ENCODE measurements around the gene RAB25. TPM values are rescaled to one million over a fixed set of nuclear protein-coding genes. Genes with fewer than 3 reads are reported as not detected.

The RAB25 gene
- 52.1 TPM for total RNA-seq

GRCh38 chr1:156060937-156061636 is at the start of gene RAB25:
TSS of gene RAB25 (plus strand) at chr1:156061160. CDS start at chr1:156061401, 241 bp downstream.
- Histone ChIP-seq H3K4me1 (peaks cover 8% of the 10 kb centered on the region), H3K36me3 (peaks cover 0 to 6% of the 10 kb centered on the region in 2 donors), H3K27ac (peak within 1 kb of the TSS; percentile 67), H3K4me3 (peak within 1 kb of the TSS in 1 of 2 donors; percentile 35), H3K27me3 (no peaks in the 10 kb centered on the region), H3K9me3 (no peaks in the 10 kb centered on the region)
- intact Hi-C loops (cut with DNase I) = no loop called here
- DNase-seq (ENCODE audit: extremely low spot score in 2 of 2) = no peak
- TF ChIP-seq POLR2AphosphoS5 (IDR thresholded peaks at IDR 0.05; ENCODE audit: insufficient read depth in 1 of 2, low read depth in 1 of 2) = peak; percentile 38 to 52
- TF ChIP-seq POLR2A (IDR thresholded peaks at IDR 0.05) = no peak
- TF ChIP-seq CTCF (IDR thresholded peaks at IDR 0.05) = no peak

DNA sequence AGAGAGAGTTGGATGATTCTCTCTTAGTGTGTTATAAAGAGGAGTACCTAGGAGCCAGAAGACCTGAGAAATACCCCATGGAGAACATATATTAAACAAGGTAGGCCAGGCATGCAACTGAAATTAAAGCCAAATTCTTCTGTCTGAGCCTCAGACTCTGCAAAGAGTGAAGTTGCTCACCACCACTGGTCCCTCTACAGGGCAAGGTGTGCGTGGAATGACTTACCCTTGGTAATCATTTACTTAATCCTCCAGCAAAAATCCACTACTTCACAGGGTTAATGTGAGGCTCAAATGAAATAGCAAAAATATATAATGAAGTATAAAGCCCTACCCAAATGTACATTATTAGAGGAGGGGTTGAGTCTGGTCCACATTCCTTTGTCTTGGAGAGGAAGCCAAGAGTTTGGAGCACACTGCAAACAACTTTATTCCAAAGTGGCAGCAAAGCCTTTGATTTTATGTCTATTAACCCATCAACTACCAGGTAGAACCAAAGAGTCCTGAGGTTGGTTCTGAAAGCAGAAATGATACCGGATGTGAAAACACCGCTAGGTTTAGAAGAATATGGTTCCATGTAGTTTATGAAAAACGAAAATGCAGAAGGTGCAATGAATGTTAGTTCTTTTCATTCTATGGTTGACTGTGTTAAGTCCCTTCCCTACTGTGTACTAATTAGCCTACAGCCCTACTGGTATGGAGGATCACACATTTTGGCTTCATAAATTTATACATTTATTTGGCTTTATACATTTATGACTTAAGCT is 48.7 kb upstream of the RAB25 start:
- no peak for TF ChIP-seq POLR2AphosphoS5 (IDR thresholded peaks at IDR 0.05; ENCODE audit: insufficient read depth in 1 of 2, low read depth in 1 of 2)
- no peak for TF ChIP-seq POLR2A (IDR thresholded peaks at IDR 0.05)
- TF ChIP-seq CTCF (IDR thresholded peaks at IDR 0.05) = no peak
- H3K9me3 ChIP-seq = no peaks in the 10 kb centered on the region
- H3K4me3 ChIP-seq = no peak overlapping the region
- H3K36me3 ChIP-seq = peaks cover 0 to 83% of the 10 kb centered on the region in 2 donors
- intact Hi-C loops (cut with DNase I) = no loop called here
- H3K4me1 ChIP-seq = no peaks in the 10 kb centered on the region
- no peaks in the 10 kb centered on the region for H3K27me3 ChIP-seq
- H3K27ac ChIP-seq = no peak overlapping the region
- DNase-seq (ENCODE audit: extremely low spot score in 2 of 2) = no peak

GRCh38 chr1:156014829-156015228 is 46.1 kb upstream of the RAB25 start:
- H3K27ac ChIP-seq = no peak overlapping the region
- DNase-seq (ENCODE audit: extremely low spot score in 2 of 2) = no peak
- no peak for TF ChIP-seq CTCF (IDR thresholded peaks at IDR 0.05)
- no peak for TF ChIP-seq POLR2AphosphoS5 (IDR thresholded peaks at IDR 0.05; ENCODE audit: insufficient read depth in 1 of 2, low read depth in 1 of 2)
- no peak for TF ChIP-seq POLR2A (IDR thresholded peaks at IDR 0.05)
- intact Hi-C loops (cut with DNase I) = no loop called here
- H3K9me3 ChIP-seq = no peaks in the 10 kb centered on the region
- H3K4me3 ChIP-seq = no peak overlapping the region
- H3K27me3 ChIP-seq = no peaks in the 10 kb centered on the region
- H3K4me1 ChIP-seq = peaks cover 10% of the 10 kb centered on the region
- H3K36me3 ChIP-seq = peaks cover 0 to 90% of the 10 kb centered on the region in 2 donors

- H3K9me3 ChIP-seq = no peaks in the 10 kb centered on the region
- no peaks in the 10 kb centered on the region for H3K27me3 ChIP-seq
- H3K27ac ChIP-seq = peak overlapping the region; percentile 87
- H3K36me3 ChIP-seq = peaks cover 0 to 39% of the 10 kb centered on the region in 2 donors
- peaks cover 19% of the 10 kb centered on the region for H3K4me1 ChIP-seq
- DNase-seq (ENCODE audit: extremely low spot score in 2 of 2) = no peak
- peak overlapping the region; percentile 92 to 96 for H3K4me3 ChIP-seq
- TF ChIP-seq POLR2A (IDR thresholded peaks at IDR 0.05) (no peak), CTCF (IDR thresholded peaks at IDR 0.05) (no peak), POLR2AphosphoS5 (IDR thresholded peaks at IDR 0.05; ENCODE audit: insufficient read depth in 1 of 2, low read depth in 1 of 2) (no peak)
- intact Hi-C loops (cut with DNase I) = no loop called here
Measured at GRCh38 chr1:156019946-156020292, 41.0 kb upstream of the RAB25 start.
